ENCODE data around the gene LRRC1. TPM values are rescaled to one million over a fixed set of nuclear protein-coding genes. Genes with fewer than 3 reads are reported as not detected.

The LRRC1 gene
- total RNA-seq, 1 experiment from 2014 or later, result 10.3 TPM

GRCh38 chr6:53864781-53865180 lies 70.0 kb downstream of the LRRC1 start:
- no peak overlapping the region for H3K18ac ChIP-seq (ENCODE audit: insufficient read length, low read depth, low read length)
- no peak overlapping the region for H2BK15ac ChIP-seq (ENCODE audit: low read depth, low read length)
- H2BK5ac ChIP-seq (ENCODE audit: insufficient read length, low read length), result no peak overlapping the region
- H3K4me2 ChIP-seq (ENCODE audit: insufficient read depth, insufficient read length, low read length), result no peak overlapping the region
- H4K91ac ChIP-seq (ENCODE audit: insufficient read length, low read depth, low read length), result no peak overlapping the region
- H3K14ac ChIP-seq (ENCODE audit: insufficient read depth, low read length), result no peak overlapping the region
- H3K9me3 Mint-ChIP-seq, result no peaks in the 10 kb centered on the region
- no peaks in the 10 kb centered on the region for H3K36me3 Mint-ChIP-seq (ENCODE audit: insufficient read depth in 1 of 3, low read depth in 3 of 3)
- H3K56ac ChIP-seq (ENCODE audit: insufficient read length, low read depth, low read length), result no peak overlapping the region
- H4K5ac ChIP-seq (ENCODE audit: insufficient read length, low read depth, low read length), result no peak overlapping the region
- no peaks in the 10 kb centered on the region for H3K9me3 ChIP-seq (ENCODE audit: control insufficient read depth, low read depth, low read length)
- no peaks in the 10 kb centered on the region for H3K23me2 ChIP-seq (ENCODE audit: insufficient read length, low read depth, low read length, poor library complexity, severe bottlenecking)
- no peak overlapping the region for H3T11ph ChIP-seq (ENCODE audit: low read length)
- peaks cover 8 to 11% of the 10 kb centered on the region in 2 experiments for H3K4me1 Mint-ChIP-seq
- no peak overlapping the region for H4K8ac ChIP-seq (replicated peaks; ENCODE audit: insufficient read length, low read depth, low read length)
- no peaks in the 10 kb centered on the region for H3K4me1 ChIP-seq (ENCODE audit: insufficient read depth, low read length)
- H3K27me3 ChIP-seq (ENCODE audit: insufficient read depth, low read length), result no peaks in the 10 kb centered on the region
- no peak overlapping the region for H3K27ac Mint-ChIP-seq
- no peak for TF ChIP-seq CTCF (conservative IDR thresholded peaks at IDR 0.05)
- no peaks in the 10 kb centered on the region for H4K20me1 ChIP-seq (ENCODE audit: control insufficient read depth, insufficient read depth, insufficient read length)
- H3K79me2 ChIP-seq (ENCODE audit: insufficient read depth, low read length), result no peaks in the 10 kb centered on the region
- H3K4me3 Mint-ChIP-seq, result no peak overlapping the region
- no peak for DNase-seq
- H2AK5ac ChIP-seq (ENCODE audit: insufficient read length, low read length), result no peak overlapping the region
- no peak overlapping the region for H2AFZ ChIP-seq (ENCODE audit: low read length)
- no peak overlapping the region for H2BK12ac ChIP-seq (ENCODE audit: insufficient read length, low read depth, low read length)
- no peak overlapping the region for H2BK120ac ChIP-seq (ENCODE audit: low read depth, low read length, poor library complexity, severe bottlenecking)
- no peak overlapping the region for H3K4ac ChIP-seq (ENCODE audit: low read depth, low read length)
- H3K9ac ChIP-seq (ENCODE audit: extremely low read depth, insufficient read length, low read length), result no peak overlapping the region
- WGBS (ENCODE audit: extremely low coverage, insufficient read length, low lambda C conversion rate), result no CpG with 5 or more reads among the region's 5 CpGs
- peaks cover 6% of the 10 kb centered on the region for H3K79me1 ChIP-seq (ENCODE audit: insufficient read depth, low read depth, low read length, poor library complexity, severe bottlenecking)
- no peak overlapping the region for H2BK20ac ChIP-seq (ENCODE audit: low read depth, low read length, poor library complexity, severe bottlenecking)
- no peak overlapping the region for H3K27ac ChIP-seq (ENCODE audit: insufficient read length, low read depth, low read length)
- H3K23ac ChIP-seq (ENCODE audit: insufficient read length, low read depth, low read length), result no peak overlapping the region
- H3K27me3 Mint-ChIP-seq (ENCODE audit: low read depth), result no peaks in the 10 kb centered on the region

All from H9 (cell line).